Measurements from ENCODE around the gene TMEM238. TPM values are rescaled to one million over a fixed set of nuclear protein-coding genes. Genes with fewer than 3 reads are reported as not detected.

The TMEM238 gene
- total and polyA plus RNA-seq, 4 experiments from 2014 or later, result 2.4 to 9.9 (median 9.6) TPM; not detected in 1

DNA sequence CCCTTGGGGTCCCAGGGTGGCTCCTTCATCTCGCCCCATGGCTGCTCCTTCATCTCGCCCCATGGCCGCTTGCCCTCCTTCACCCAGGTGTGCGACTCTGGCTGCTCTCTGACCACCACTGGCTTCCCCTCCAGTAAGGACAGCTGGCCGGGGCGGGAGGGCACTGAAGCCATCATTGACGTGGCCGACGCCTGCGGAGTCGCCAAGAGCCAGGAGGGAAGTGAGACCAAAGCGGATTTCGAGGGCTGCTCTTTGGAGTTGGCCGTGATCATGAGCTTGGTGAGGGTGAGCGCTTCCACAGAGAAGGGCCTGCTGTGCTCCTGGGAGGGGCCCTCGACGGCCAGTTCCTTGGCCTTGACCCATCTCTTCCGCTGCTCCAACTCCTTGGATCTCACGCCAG lies 25.6 kb downstream of the TMEM238 start:
- peaks cover 9 to 17% of the 10 kb centered on the region in 2 donors for H3K27me3 Mint-ChIP-seq
- no peak for DNase-seq
- POLR2A ChIA-PET (ENCODE audit: partially characterized antibody), result no interaction called here
- Histone ChIP-seq H3K36me3 (ENCODE audit: insufficient read depth, low read length) (no peaks in the 10 kb centered on the region), H3K4me3 (ENCODE audit: low read length in 2 of 2) (no peak overlapping the region), H3K4me1 (ENCODE audit: insufficient read depth, low read length) (peaks cover 10% of the 10 kb centered on the region), H3K27ac (ENCODE audit: low read depth, low read length) (no peak overlapping the region), H3K27me3 (ENCODE audit: insufficient read depth, low read length) (peaks cover 6% of the 10 kb centered on the region), H3K9me3 (ENCODE audit: control insufficient read depth in 1 of 2, low read length in 2 of 2) (no peaks in the 10 kb centered on the region)
- intact Hi-C loops (cut with micrococcal nuclease), result no loop called here
- H3K9me3 Mint-ChIP-seq, result no peaks in the 10 kb centered on the region
- CTCF ChIA-PET (ENCODE audit: partially characterized antibody), result no interaction called here
- H3K4me3 Mint-ChIP-seq, result no peak overlapping the region
- peaks cover under 1 to 9% (median 3%) of the 10 kb centered on the region in 4 donors for H3K4me1 Mint-ChIP-seq
- no peaks in the 10 kb centered on the region for H3K36me3 Mint-ChIP-seq
- H3K27ac Mint-ChIP-seq, result no peak overlapping the region

GRCh38 chr19:55355213-55355821 lies 28.8 kb downstream of the TMEM238 start:
- no peaks in the 10 kb centered on the region for H3K36me3 Mint-ChIP-seq
- intact Hi-C loops (cut with micrococcal nuclease), result no loop called here
- no peaks in the 10 kb centered on the region for H3K36me3 ChIP-seq (ENCODE audit: insufficient read depth, low read length)
- H3K4me1 Mint-ChIP-seq, result peaks cover 4 to 33% (median 8%) of the 10 kb centered on the region in 4 donors
- peaks cover 30 to 47% of the 10 kb centered on the region in 2 donors for H3K27me3 Mint-ChIP-seq
- peaks cover 29% of the 10 kb centered on the region for H3K27me3 ChIP-seq (ENCODE audit: insufficient read depth, low read length)
- H3K4me1 ChIP-seq (ENCODE audit: insufficient read depth, low read length), result peaks cover 18% of the 10 kb centered on the region
- ChIA-PET POLR2A (ENCODE audit: partially characterized antibody) (interaction anchor here (0.9 to 1.1 kb wide), 2 partner anchors 16 to 29 kb away, joined by 3 to 4 read pairs; partner anchors contain the start of genes KMT5C and TMEM238), CTCF (ENCODE audit: partially characterized antibody) (interaction anchor here (0.8 kb wide), 1 partner anchor 63 kb away, joined by 3 read pairs; no protein-coding TSS in a partner anchor)
- H3K27ac Mint-ChIP-seq, result peak overlapping the region in 1 of 7 donors; percentile 9
- no peak overlapping the region for H3K4me3 ChIP-seq (ENCODE audit: low read length in 2 of 2)
- H3K9me3 Mint-ChIP-seq, result no peaks in the 10 kb centered on the region
- H3K27ac ChIP-seq (ENCODE audit: low read depth, low read length), result no peak overlapping the region
- no peaks in the 10 kb centered on the region for H3K9me3 ChIP-seq (ENCODE audit: control insufficient read depth in 1 of 2, low read length in 2 of 2)
- H3K4me3 Mint-ChIP-seq, result peak overlapping the region in 6 of 8 donors; percentile 3 to 44 (median 20)
- no peak for DNase-seq

GRCh38 chr19:55354698-55355212 lies 29.3 kb downstream of the TMEM238 start, which contains the start of gene COX6B2:
Gene COX6B2 (minus strand): TSS chr19:55354719. CDS start chr19:55354521, 198 bp downstream.
- peaks cover 4 to 33% (median 8%) of the 10 kb centered on the region in 4 donors for H3K4me1 Mint-ChIP-seq
- intact Hi-C loops (cut with micrococcal nuclease), result loop anchor here (1.0 kb wide), 1 partner anchor 15 kb away; the partner anchor contains the start of gene KMT5C
- Histone ChIP-seq H3K27ac (ENCODE audit: low read depth, low read length) (no peak within 1 kb of the TSS), H3K4me3 (ENCODE audit: low read length in 2 of 2) (peak within 1 kb of the TSS in 1 of 2 donors; percentile 52), H3K27me3 (ENCODE audit: insufficient read depth, low read length) (peaks cover 29% of the 10 kb centered on the region), H3K4me1 (ENCODE audit: insufficient read depth, low read length) (peaks cover 18% of the 10 kb centered on the region), H3K9me3 (ENCODE audit: control insufficient read depth in 1 of 2, low read length in 2 of 2) (no peaks in the 10 kb centered on the region), H3K36me3 (ENCODE audit: insufficient read depth, low read length) (no peaks in the 10 kb centered on the region)
- H3K27ac Mint-ChIP-seq, result peak within 1 kb of the TSS in 5 of 7 donors; percentile 48 to 84 (median 57)
- ChIA-PET POLR2A (ENCODE audit: partially characterized antibody) (interaction anchor here (0.9 to 2.9 kb wide), 2 partner anchors 16 to 29 kb away, joined by 4 to 15 read pairs; partner anchors contain the start of genes KMT5C and TMEM238), CTCF (ENCODE audit: partially characterized antibody) (no interaction called here)
- H3K27me3 Mint-ChIP-seq, result peaks cover 30 to 47% of the 10 kb centered on the region in 2 donors
- DNase-seq, result no peak
- peak within 1 kb of the TSS; percentile 69 to 84 (median 80) for H3K4me3 Mint-ChIP-seq
- H3K36me3 Mint-ChIP-seq, result no peaks in the 10 kb centered on the region
- no peaks in the 10 kb centered on the region for H3K9me3 Mint-ChIP-seq

- Histone ChIP-seq H3K9me3 (ENCODE audit: control insufficient read depth in 1 of 2, low read length in 2 of 2) (no peaks in the 10 kb centered on the region), H3K27ac (ENCODE audit: low read depth, low read length) (no peak overlapping the region), H3K4me3 (ENCODE audit: low read length in 2 of 2) (peak overlapping the region in 1 of 2 donors; percentile 52), H3K36me3 (ENCODE audit: insufficient read depth, low read length) (no peaks in the 10 kb centered on the region), H3K4me1 (ENCODE audit: insufficient read depth, low read length) (peaks cover 18% of the 10 kb centered on the region), H3K27me3 (ENCODE audit: insufficient read depth, low read length) (peaks cover 29% of the 10 kb centered on the region)
- Mint-ChIP-seq H3K4me1 (peaks cover 4 to 33% (median 8%) of the 10 kb centered on the region in 4 donors), H3K36me3 (no peaks in the 10 kb centered on the region), H3K27me3 (peaks cover 30 to 47% of the 10 kb centered on the region in 2 donors), H3K9me3 (no peaks in the 10 kb centered on the region), H3K27ac (peak overlapping the region in 5 of 7 donors; percentile 48 to 84 (median 57)), H3K4me3 (peak overlapping the region; percentile 69 to 84 (median 80))
- DNase-seq, result peak; percentile 54 to 74 (median 70)
- POLR2A ChIA-PET (ENCODE audit: partially characterized antibody), result interaction anchor here (0.7 to 2.9 kb wide), 3 partner anchors 15 to 95 kb away, joined by 3 to 15 read pairs (median 4); partner anchors contain the start of genes KMT5C, PPP6R1 and TMEM238
- CTCF ChIA-PET (ENCODE audit: partially characterized antibody), result no interaction called here
- intact Hi-C loops (cut with micrococcal nuclease), result loop anchor here (1.0 kb wide), 1 partner anchor 15 kb away; the partner anchor contains the start of gene KMT5C
These were observed 30.0 kb downstream of the TMEM238 start for GRCh38 chr19:55353803-55354697.

DNA sequence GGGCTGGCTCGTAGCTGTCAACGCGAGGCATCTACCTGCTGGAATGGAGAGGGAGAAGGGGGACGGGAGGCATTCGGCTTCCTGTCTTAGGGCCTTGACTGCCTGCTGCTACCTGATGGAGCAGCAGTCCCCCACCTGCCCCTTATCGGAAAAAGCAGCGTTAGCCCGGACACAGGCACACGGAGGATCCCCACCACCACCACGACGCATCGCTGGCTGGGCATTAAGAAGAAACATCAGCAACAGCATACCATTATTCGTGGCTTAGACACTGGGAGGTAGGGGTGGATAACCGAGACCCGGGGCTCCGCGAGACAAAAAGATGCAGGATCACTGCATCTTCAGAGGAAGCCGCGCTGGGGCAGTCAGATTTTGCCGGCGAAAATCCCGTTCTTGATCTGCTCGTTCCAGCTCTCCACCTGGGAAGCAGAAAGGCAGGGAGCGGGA lies 30.7 kb downstream of the TMEM238 start:
- Mint-ChIP-seq H3K36me3 (no peaks in the 10 kb centered on the region), H3K9me3 (no peaks in the 10 kb centered on the region), H3K4me3 (peak overlapping the region; percentile 66 to 84 (median 75)), H3K4me1 (peaks cover 4 to 33% (median 8%) of the 10 kb centered on the region in 4 donors), H3K27ac (peak overlapping the region in 5 of 7 donors; percentile 25 to 82 (median 57)), H3K27me3 (peaks cover 30 to 47% of the 10 kb centered on the region in 2 donors)
- Histone ChIP-seq H3K9me3 (ENCODE audit: control insufficient read depth in 1 of 2, low read length in 2 of 2) (no peaks in the 10 kb centered on the region), H3K4me1 (ENCODE audit: insufficient read depth, low read length) (peaks cover 18% of the 10 kb centered on the region), H3K4me3 (ENCODE audit: low read length in 2 of 2) (peak overlapping the region in 1 of 2 donors; percentile 52), H3K27me3 (ENCODE audit: insufficient read depth, low read length) (peaks cover 29% of the 10 kb centered on the region), H3K27ac (ENCODE audit: low read depth, low read length) (no peak overlapping the region), H3K36me3 (ENCODE audit: insufficient read depth, low read length) (no peaks in the 10 kb centered on the region)
- ChIA-PET CTCF (ENCODE audit: partially characterized antibody) (no interaction called here), POLR2A (ENCODE audit: partially characterized antibody) (interaction anchor here (0.7 to 2.9 kb wide), 3 partner anchors 15 to 94 kb away, joined by 3 to 15 read pairs (median 4); partner anchors contain the start of genes KMT5C, PPP6R1 and TMEM238)
- DNase-seq, result no peak
- intact Hi-C loops (cut with micrococcal nuclease), result no loop called here

DNA sequence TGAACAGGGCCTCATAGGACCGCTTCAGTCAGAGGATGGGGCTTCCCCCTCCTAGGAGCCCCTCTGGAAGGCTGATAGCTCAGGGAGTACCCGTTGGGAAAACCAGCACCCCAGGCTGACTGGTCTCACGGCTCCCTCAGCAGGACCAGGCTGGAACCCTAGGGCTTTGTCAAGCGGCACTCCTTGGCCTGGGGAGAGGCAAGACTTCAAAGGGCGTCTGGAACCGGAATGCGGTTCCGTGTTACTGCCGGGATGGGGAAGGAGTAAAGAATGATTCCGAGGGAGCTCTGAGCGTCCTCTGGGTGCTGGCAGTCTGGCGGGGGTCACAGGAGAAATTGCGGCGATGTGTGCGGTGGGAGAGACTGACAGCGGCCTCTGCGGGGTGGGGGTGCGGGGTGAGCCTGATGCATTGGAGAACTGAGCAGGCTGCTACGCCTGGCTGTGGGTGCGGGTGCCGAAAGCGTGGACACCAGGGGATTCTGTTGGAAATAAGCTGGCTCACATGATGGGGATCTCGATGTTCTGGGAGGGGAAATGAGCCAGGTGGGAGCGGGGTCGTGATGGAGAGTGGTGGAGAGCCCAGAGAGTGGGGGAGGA lies 31.4 kb downstream of the TMEM238 start:
- H3K9me3 ChIP-seq (ENCODE audit: control insufficient read depth in 1 of 2, low read length in 2 of 2), result no peaks in the 10 kb centered on the region
- DNase-seq, result no peak
- peaks cover 30 to 47% of the 10 kb centered on the region in 2 donors for H3K27me3 Mint-ChIP-seq
- H3K27ac ChIP-seq (ENCODE audit: low read depth, low read length), result no peak overlapping the region
- intact Hi-C loops (cut with micrococcal nuclease), result no loop called here
- no peaks in the 10 kb centered on the region for H3K9me3 Mint-ChIP-seq
- peak overlapping the region in 3 of 7 donors; percentile 36 to 46 (median 38) for H3K27ac Mint-ChIP-seq
- POLR2A ChIA-PET (ENCODE audit: partially characterized antibody), result interaction anchor here (2.9 kb wide), 1 partner anchor 14 kb away, joined by 15 read pairs; the partner anchor contains the start of gene KMT5C
- peaks cover 29% of the 10 kb centered on the region for H3K27me3 ChIP-seq (ENCODE audit: insufficient read depth, low read length)
- peaks cover 4 to 33% (median 8%) of the 10 kb centered on the region in 4 donors for H3K4me1 Mint-ChIP-seq
- H3K4me1 ChIP-seq (ENCODE audit: insufficient read depth, low read length), result peaks cover 18% of the 10 kb centered on the region
- no peak overlapping the region for H3K4me3 ChIP-seq (ENCODE audit: low read length in 2 of 2)
- no peaks in the 10 kb centered on the region for H3K36me3 ChIP-seq (ENCODE audit: insufficient read depth, low read length)
- CTCF ChIA-PET (ENCODE audit: partially characterized antibody), result interaction anchor here (1.7 kb wide), 1 partner anchor 51 kb away, joined by 5 read pairs; no protein-coding TSS in a partner anchor
- no peaks in the 10 kb centered on the region for H3K36me3 Mint-ChIP-seq
- peak overlapping the region in 6 of 8 donors; percentile 19 to 84 (median 57) for H3K4me3 Mint-ChIP-seq

All from CD4-positive, alpha-beta memory T cell (primary cell).